Measurements from ENCODE around the gene SCNN1B. TPM values are rescaled to one million over a fixed set of nuclear protein-coding genes. Genes with fewer than 3 reads are reported as not detected.
A peak's percentile ranks its signal among the peaks of the same experiment; 100 is the strongest.

The SCNN1B gene
- total and polyA plus RNA-seq, 8 donors = 0.47 to 2.3 (median 1.0) TPM

DNA sequence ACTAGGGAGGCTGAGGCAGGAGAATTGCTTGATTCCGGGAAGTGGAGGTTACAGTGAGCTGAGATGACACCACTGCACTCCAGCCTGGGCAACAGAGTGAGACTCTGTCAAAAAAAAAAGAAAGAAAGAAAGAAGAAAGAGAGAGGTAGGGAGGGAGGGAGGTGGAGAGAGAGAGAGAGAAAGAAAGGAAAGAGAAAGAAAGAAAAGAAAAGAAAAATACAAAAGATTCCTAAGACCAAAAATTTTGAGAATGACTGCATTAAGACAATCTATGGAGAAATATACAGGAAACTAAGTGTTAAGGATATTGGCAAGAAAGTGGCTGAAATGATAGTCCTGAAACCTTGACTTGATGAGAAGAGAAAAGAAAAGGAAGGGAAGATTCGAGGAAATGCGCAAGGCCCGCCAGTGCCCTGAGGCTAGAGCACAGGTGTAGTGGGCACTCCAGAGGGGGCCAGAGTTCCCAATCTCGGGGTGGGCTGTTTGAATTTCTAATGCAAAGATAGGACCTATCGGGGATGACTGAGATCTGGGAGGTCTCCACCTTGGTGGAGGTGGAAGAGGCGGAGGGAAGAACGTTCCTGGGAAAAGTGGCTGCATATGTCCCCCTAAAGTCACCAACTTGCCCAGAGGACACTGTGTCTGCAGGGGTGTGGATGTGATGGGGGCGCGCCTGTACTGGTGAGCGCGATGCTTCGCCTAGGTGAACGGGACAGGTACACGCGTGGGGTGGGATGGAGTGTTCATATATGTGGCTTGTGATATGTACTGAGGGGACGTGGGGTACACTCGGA lies 654 bp upstream of the SCNN1B start:
- no peak for FAIRE-seq
- intact Hi-C loops (cut with DNase I) = no loop called here
- H3K27me3 ChIP-seq = peaks cover 0 to 3% (median 1%) of the 10 kb centered on the region in 4 donors
- H3K4me1 ChIP-seq = no peaks in the 10 kb centered on the region
- H3K4me3 ChIP-seq = peak overlapping the region in 3 of 4 donors; percentile 18 to 50 (median 21)
- no peaks in the 10 kb centered on the region for H3K9me3 ChIP-seq
- peak in 1 of 4 donors; percentile 12 for ATAC-seq
- TF ChIP-seq, protein P1, sequence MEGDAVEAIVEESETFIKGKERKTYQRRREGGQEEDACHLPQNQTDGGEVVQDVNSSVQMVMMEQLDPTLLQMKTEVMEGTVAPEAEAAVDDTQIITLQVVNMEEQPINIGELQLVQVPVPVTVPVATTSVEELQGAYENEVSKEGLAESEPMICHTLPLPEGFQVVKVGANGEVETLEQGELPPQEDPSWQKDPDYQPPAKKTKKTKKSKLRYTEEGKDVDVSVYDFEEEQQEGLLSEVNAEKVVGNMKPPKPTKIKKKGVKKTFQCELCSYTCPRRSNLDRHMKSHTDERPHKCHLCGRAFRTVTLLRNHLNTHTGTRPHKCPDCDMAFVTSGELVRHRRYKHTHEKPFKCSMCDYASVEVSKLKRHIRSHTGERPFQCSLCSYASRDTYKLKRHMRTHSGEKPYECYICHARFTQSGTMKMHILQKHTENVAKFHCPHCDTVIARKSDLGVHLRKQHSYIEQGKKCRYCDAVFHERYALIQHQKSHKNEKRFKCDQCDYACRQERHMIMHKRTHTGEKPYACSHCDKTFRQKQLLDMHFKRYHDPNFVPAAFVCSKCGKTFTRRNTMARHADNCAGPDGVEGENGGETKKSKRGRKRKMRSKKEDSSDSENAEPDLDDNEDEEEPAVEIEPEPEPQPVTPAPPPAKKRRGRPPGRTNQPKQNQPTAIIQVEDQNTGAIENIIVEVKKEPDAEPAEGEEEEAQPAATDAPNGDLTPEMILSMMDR (IDR thresholded peaks at IDR 0.05) = no peak
- no peak for DNase-seq
- H3K27ac ChIP-seq = no peak overlapping the region
- 17 to 18% methylated on average over 18 of the region's 18 CpGs for WGBS, 2 donors
- H3K36me3 ChIP-seq = no peaks in the 10 kb centered on the region

DNA sequence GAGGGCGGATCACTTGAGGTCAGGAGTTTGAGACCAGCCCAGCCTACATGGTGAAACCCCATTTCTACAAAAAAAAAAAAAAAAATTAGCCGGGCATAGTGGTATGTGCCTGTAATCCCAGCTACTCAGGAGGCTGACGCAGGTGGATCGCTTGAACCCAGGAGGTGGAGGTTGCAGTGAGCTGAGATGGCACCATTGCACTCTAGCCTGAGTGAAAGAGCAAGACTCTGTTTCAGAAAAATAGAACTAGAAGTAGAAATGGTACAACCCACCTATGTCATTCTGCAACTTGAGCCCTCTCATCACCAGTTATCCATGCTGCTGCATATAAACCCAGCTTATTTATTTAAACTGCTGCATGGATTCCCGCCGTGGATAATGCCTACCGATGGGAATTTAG lies 1.6 kb downstream of the SCNN1B start:
- FAIRE-seq = no peak
- ATAC-seq = no peak
- Histone ChIP-seq H3K27ac (no peak overlapping the region), H3K4me3 (no peak overlapping the region), H3K4me1 (no peaks in the 10 kb centered on the region), H3K27me3 (peaks cover 0 to 3% (median 1%) of the 10 kb centered on the region in 4 donors), H3K36me3 (no peaks in the 10 kb centered on the region), H3K9me3 (no peaks in the 10 kb centered on the region)
- intact Hi-C loops (cut with DNase I) = no loop called here
- TF ChIP-seq, protein P1 (IDR thresholded peaks at IDR 0.05) = no peak
- DNase-seq = no peak
- 75 to 81% methylated on average over 7 of the region's 7 CpGs for WGBS, 2 donors

DNA sequence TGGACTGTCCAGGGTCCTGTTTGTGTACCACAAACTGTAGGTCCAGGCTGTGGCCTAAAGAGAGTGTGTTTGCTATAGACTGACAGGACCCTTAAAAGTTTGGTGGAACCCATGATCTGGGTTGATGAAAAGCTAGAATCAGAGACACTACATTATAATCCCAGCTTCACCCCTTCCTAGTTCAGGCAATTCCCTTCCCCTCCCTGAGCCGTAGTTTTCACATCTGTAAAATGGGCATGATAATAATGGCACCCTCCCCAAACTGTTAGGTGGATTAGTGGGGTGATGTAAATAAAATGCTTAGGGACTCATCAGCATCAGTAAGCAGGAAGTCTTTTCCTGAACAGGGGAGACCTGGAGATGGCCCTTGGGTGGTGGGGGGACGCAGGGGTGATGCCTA lies 2.5 kb downstream of the SCNN1B start:
- no peak for ATAC-seq
- H3K36me3 ChIP-seq = no peaks in the 10 kb centered on the region
- no peaks in the 10 kb centered on the region for H3K9me3 ChIP-seq
- no peak overlapping the region for H3K27ac ChIP-seq
- intact Hi-C loops (cut with DNase I) = no loop called here
- no peak overlapping the region for H3K4me3 ChIP-seq
- whole genome bisulfite sequencing, 2 donors = 83 to 94% methylated on average over 2 of the region's 2 CpGs
- H3K4me1 ChIP-seq = no peaks in the 10 kb centered on the region
- TF ChIP-seq, protein P1 (IDR thresholded peaks at IDR 0.05) = no peak
- no peak for DNase-seq
- H3K27me3 ChIP-seq = peaks cover 0 to 3% (median 1%) of the 10 kb centered on the region in 4 donors
- FAIRE-seq = no peak

DNA sequence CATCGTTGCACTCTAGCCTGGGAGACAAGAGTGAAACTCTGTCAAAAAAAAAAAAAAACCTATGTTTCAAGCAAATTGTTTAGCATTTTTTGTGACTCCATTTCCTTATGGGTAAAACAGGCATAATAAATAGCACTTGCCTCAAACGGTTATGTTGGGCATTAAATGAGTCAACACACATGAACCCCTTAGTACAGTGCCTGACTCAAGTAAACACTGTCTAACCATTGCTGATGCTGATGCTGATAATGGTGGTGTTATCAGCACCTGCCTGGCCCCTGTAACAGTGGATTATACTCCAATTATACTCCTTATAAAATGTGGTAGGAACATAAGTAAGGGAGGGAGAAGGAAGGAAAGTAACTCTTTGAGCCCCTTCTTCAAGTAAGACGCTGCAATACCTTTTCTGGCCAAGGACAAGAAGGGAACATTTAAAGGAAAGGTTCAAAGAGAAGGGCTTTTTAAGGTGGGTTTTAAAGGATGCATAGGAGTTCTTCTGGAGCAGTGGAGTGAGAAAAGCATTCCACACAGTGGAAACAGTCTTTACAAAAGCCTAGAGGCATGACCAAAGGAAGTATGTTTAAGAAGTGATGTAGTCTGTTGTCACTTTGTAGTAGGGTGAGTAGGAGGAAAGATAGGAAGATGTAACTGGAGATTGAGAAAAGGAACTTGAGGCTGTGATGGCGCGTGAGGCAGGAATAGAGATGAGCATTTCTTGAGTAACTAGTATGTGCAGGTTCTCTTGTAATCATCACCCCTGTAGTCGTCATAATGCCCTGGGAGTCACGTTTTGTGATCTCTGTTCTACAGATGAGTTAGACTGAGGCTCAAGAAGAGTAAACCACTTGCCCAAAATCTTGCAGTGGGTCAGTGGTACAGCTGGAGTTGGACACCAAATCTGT lies 4.3 kb downstream of the SCNN1B start:
- H3K27me3 ChIP-seq = peaks cover 0 to 2% (median 0%) of the 10 kb centered on the region in 4 donors
- 67 to 71% methylated on average over 7 of the region's 7 CpGs for WGBS, 2 donors
- FAIRE-seq = no peak

More for the DNA sequence above, 4.3 kb downstream of the SCNN1B start:
- Histone ChIP-seq H3K9me3 (no peaks in the 10 kb centered on the region), H3K36me3 (no peaks in the 10 kb centered on the region), H3K27ac (no peak overlapping the region), H3K4me1 (no peaks in the 10 kb centered on the region), H3K4me3 (no peak overlapping the region)
- no peak for ATAC-seq
- intact Hi-C loops (cut with DNase I) = no loop called here
- DNase-seq = no peak
- TF ChIP-seq, protein P1 (IDR thresholded peaks at IDR 0.05) = no peak

All from pancreas (tissue), 10 donors.